Mesodermal cell (in vitro differentiated cells): ENCODE data around the gene PAX8.

ENCODE experiments used
- H3K27ac ChIP-seq: 2 replicates; pipeline ENCODE4 v1.7.0; 2013; ENCODE audit warnings: mild to moderate bottlenecking, low read depth, low read length, moderate library complexity; ENCODE audit not compliant: severe bottlenecking
- H3K36me3 ChIP-seq: 2 replicates; pipeline ENCODE4 v1.7.1; 2013; ENCODE audit warnings: mild to moderate bottlenecking, low read length, moderate library complexity; ENCODE audit not compliant: control insufficient read depth, insufficient read depth
- H3K4me1 ChIP-seq: one replicate; pipeline ENCODE4 v1.7.1; 2013; ENCODE audit warnings: mild to moderate bottlenecking, low read length; ENCODE audit not compliant: insufficient read depth, control insufficient read depth, poor library complexity, severe bottlenecking
- H3K4me3 ChIP-seq: 2 replicates; pipeline ENCODE4 v1.7.0; 2013; ENCODE audit warnings: low read length, control low read depth, mild to moderate bottlenecking; ENCODE audit not compliant: insufficient read depth, poor library complexity, severe bottlenecking; ENCODE audit errors: extremely low read depth
- H3K9me3 ChIP-seq: 2 replicates; pipeline ENCODE4 v1.7.1; 2013; ENCODE audit warnings: mild to moderate bottlenecking, low read length, moderate library complexity; ENCODE audit not compliant: control insufficient read depth
- WGBS, 2 experiments: methylation state at CpG; one replicate each; pipeline ENCODE4 v1.1.5; 2013; ENCODE audit warnings: missing lambda C conversion rate in 2 of 2; ENCODE audit not compliant: insufficient coverage in 2 of 2; 5-methylcytosine and 5-hydroxymethylcytosine counted together

PAX8 gene

GRCh38 chr2:113190871-113191270, 87.8 kb downstream of the PAX8 start:
- H3K27ac ChIP-seq, result no peak overlapping the region
- WGBS, 2 experiments, result 40% methylated on average over 1 of the region's 1 CpG; no CpG with 5 or more reads in 1 of the 2 experiments
- H3K36me3 ChIP-seq, result no peaks in the 10 kb centered on the region
- H3K4me1 ChIP-seq, result no peaks in the 10 kb centered on the region
- H3K4me3 ChIP-seq, result no peak overlapping the region
- no peaks in the 10 kb centered on the region for H3K9me3 ChIP-seq

- Histone ChIP-seq H3K27ac (no peak overlapping the region), H3K9me3 (no peaks in the 10 kb centered on the region), H3K36me3 (no peaks in the 10 kb centered on the region), H3K4me3 (no peak overlapping the region), H3K4me1 (no peaks in the 10 kb centered on the region)
- 83 to 86% methylated on average over 1 to 3 of the region's 6 CpGs for WGBS, 2 experiments
These were observed 91.0 kb downstream of the PAX8 start for GRCh38 chr2:113187771-113188170.

- H3K4me3 ChIP-seq, result no peak overlapping the region
- 77 to 79% methylated on average over 5 of the region's 5 CpGs for WGBS, 2 experiments
- peaks cover 2% of the 10 kb centered on the region for H3K4me1 ChIP-seq
- H3K9me3 ChIP-seq, result no peaks in the 10 kb centered on the region
- H3K27ac ChIP-seq, result no peak overlapping the region
- H3K36me3 ChIP-seq, result no peaks in the 10 kb centered on the region
These were observed 92.3 kb downstream of the PAX8 start for GRCh38 chr2:113186433-113186796.

GRCh38 chr2:113185664-113186432, 92.9 kb downstream of the PAX8 start:
- Histone ChIP-seq H3K4me3 (no peak overlapping the region), H3K36me3 (no peaks in the 10 kb centered on the region), H3K4me1 (peaks cover 5% of the 10 kb centered on the region), H3K9me3 (no peaks in the 10 kb centered on the region), H3K27ac (no peak overlapping the region)
- 84 to 85% methylated on average over 7 of the region's 10 CpGs for WGBS, 2 experiments

- H3K9me3 ChIP-seq, result no peaks in the 10 kb centered on the region
- peaks cover 14% of the 10 kb centered on the region for H3K4me1 ChIP-seq
- no peaks in the 10 kb centered on the region for H3K36me3 ChIP-seq
- no peak overlapping the region for H3K4me3 ChIP-seq
- H3K27ac ChIP-seq, result no peak overlapping the region
- WGBS, 2 experiments, result 94 to 95% methylated on average over 7 of the region's 8 CpGs
These were observed 94.0 kb downstream of the PAX8 start for GRCh38 chr2:113184531-113185230.

- no peaks in the 10 kb centered on the region for H3K36me3 ChIP-seq
- H3K27ac ChIP-seq, result no peak overlapping the region
- H3K4me3 ChIP-seq, result no peak overlapping the region
- H3K9me3 ChIP-seq, result no peaks in the 10 kb centered on the region
- 89 to 100% methylated on average over 2 of the region's 2 CpGs for WGBS, 2 experiments
- peaks cover 15% of the 10 kb centered on the region for H3K4me1 ChIP-seq
These were observed 95.0 kb downstream of the PAX8 start for GRCh38 chr2:113183703-113184102.

- Histone ChIP-seq H3K4me1 (peaks cover 15% of the 10 kb centered on the region), H3K9me3 (no peaks in the 10 kb centered on the region), H3K4me3 (no peak overlapping the region), H3K36me3 (no peaks in the 10 kb centered on the region), H3K27ac (no peak overlapping the region)
- 91 to 97% methylated on average over 4 to 7 of the region's 8 CpGs for WGBS, 2 experiments
These were observed 95.5 kb downstream of the PAX8 start for GRCh38 chr2:113183264-113183663.

GRCh38 chr2:113182471-113183260, 96.1 kb downstream of the PAX8 start:
- 93 to 96% methylated on average over 14 to 15 of the region's 15 CpGs for WGBS, 2 experiments
- Histone ChIP-seq H3K9me3 (no peaks in the 10 kb centered on the region), H3K36me3 (no peaks in the 10 kb centered on the region), H3K4me1 (peaks cover 15% of the 10 kb centered on the region), H3K27ac (no peak overlapping the region), H3K4me3 (no peak overlapping the region)

GRCh38 chr2:113181258-113182051, 97.3 kb downstream of the PAX8 start:
- Histone ChIP-seq H3K27ac (no peak overlapping the region), H3K36me3 (no peaks in the 10 kb centered on the region), H3K9me3 (no peaks in the 10 kb centered on the region), H3K4me1 (peaks cover 15% of the 10 kb centered on the region), H3K4me3 (no peak overlapping the region)
- WGBS, 2 experiments, result 89 to 91% methylated on average over 8 of the region's 8 CpGs
